Measurements from ENCODE around the gene SNRPB. TPM values are rescaled to one million over a fixed set of nuclear protein-coding genes. Genes with fewer than 3 reads are reported as not detected.
A peak's percentile ranks its signal among the peaks of the same experiment; 100 is the strongest.
"Not testable (repeated sequence)": the region's sequence is repeated elsewhere in the genome, so short reads cannot be mapped to it uniquely, and the experiment has no call there.

Gene SNRPB
- total RNA-seq, 6 experiments from 2014 or later, result 25.4 to 105 (median 48.1) TPM

- intact Hi-C loops (cut with DNase I), result no loop called here
- WGBS (ENCODE audit: insufficient coverage, low coverage, low lambda C conversion rate, missing lambda C conversion rate), result under 1% methylated on average over 32 of the region's 53 CpGs
Measured at GRCh38 chr20:2508631-2509467, 38.3 kb upstream of the SNRPB start, which contains the start of gene ZNF343. Gene ZNF343 (minus strand): TSS chr20:2508915. CDS start chr20:2493895, 15,020 bp downstream.

GRCh38 chr20:2507875-2508630, 37.5 kb upstream of the SNRPB start:
- 13% methylated on average over 13 of the region's 22 CpGs for WGBS (ENCODE audit: insufficient coverage, low coverage, low lambda C conversion rate, missing lambda C conversion rate)

More at GRCh38 chr20:2508631-2509467, 38.3 kb upstream of the SNRPB start, which contains the start of gene ZNF343:
- ATAC-seq (peak; percentile 98 to 99 (median 98)), DNase-seq (peak; percentile 78 to 86 (median 86))
- Histone ChIP-seq H3K27ac (peak within 1 kb of the TSS; percentile 64 to 92 (median 89)), H3K36me3 (no peaks in the 10 kb centered on the region), H3K4me1 (peaks cover 0 to 5% (median 0%) of the 10 kb centered on the region in 4 donors), H3K9me3 (no peaks in the 10 kb centered on the region), H3K27me3 (no peaks in the 10 kb centered on the region), H3K4me3 (peak within 1 kb of the TSS; percentile 70 to 87 (median 72))
- TF ChIP-seq CTCF (IDR thresholded peaks at IDR 0.05) (no peak), POLR2A (IDR thresholded peaks at IDR 0.05) (no peak)

GRCh38 chr20:2507464-2507863, 36.9 kb upstream of the SNRPB start:
- Histone ChIP-seq H3K27me3 (no peaks in the 10 kb centered on the region), H3K9me3 (no peaks in the 10 kb centered on the region), H3K4me3 (no peak overlapping the region), H3K36me3 (no peaks in the 10 kb centered on the region), H3K27ac (no peak overlapping the region), H3K4me1 (peaks cover 0 to 5% (median 0%) of the 10 kb centered on the region in 4 donors)
- intact Hi-C loops (cut with DNase I), result no loop called here
- DNase-seq (no peak), ATAC-seq (no peak)
- TF ChIP-seq POLR2A (IDR thresholded peaks at IDR 0.05) (no peak), CTCF (IDR thresholded peaks at IDR 0.05) (no peak)
- WGBS (ENCODE audit: insufficient coverage, low coverage, low lambda C conversion rate, missing lambda C conversion rate), result 84% methylated on average over 5 of the region's 5 CpGs

More at GRCh38 chr20:2507875-2508630, 37.5 kb upstream of the SNRPB start:
- H3K4me3 ChIP-seq, result peak overlapping the region; percentile 70 to 87 (median 72)
- peak in 1 of 3 donors; percentile 44 for DNase-seq
- TF ChIP-seq POLR2A (IDR thresholded peaks at IDR 0.05), result no peak
- no peak for TF ChIP-seq CTCF (IDR thresholded peaks at IDR 0.05)
- H3K36me3 ChIP-seq, result no peaks in the 10 kb centered on the region
- H3K27me3 ChIP-seq, result no peaks in the 10 kb centered on the region
- H3K4me1 ChIP-seq, result peaks cover 0 to 5% (median 0%) of the 10 kb centered on the region in 4 donors
- H3K27ac ChIP-seq, result peak overlapping the region; percentile 64 to 92 (median 89)
- peak; percentile 26 to 48 (median 26) for ATAC-seq
- intact Hi-C loops (cut with DNase I), result no loop called here
- H3K9me3 ChIP-seq, result no peaks in the 10 kb centered on the region

GRCh38 chr20:2506426-2506825, 35.8 kb upstream of the SNRPB start:
- H3K27me3 ChIP-seq; H3K4me1 ChIP-seq; DNase-seq; H3K27ac ChIP-seq; H3K9me3 ChIP-seq; ATAC-seq; intact Hi-C loops (cut with DNase I); H3K4me3 ChIP-seq; H3K36me3 ChIP-seq: not testable (repeated sequence)
- 100% methylated on average over 1 of the region's 5 CpGs for WGBS (ENCODE audit: insufficient coverage, low coverage, low lambda C conversion rate, missing lambda C conversion rate)

- H3K36me3 ChIP-seq; DNase-seq; H3K9me3 ChIP-seq; H3K4me1 ChIP-seq; H3K4me3 ChIP-seq; H3K27ac ChIP-seq; intact Hi-C loops (cut with DNase I); ATAC-seq; H3K27me3 ChIP-seq: not testable (repeated sequence)
- 68% methylated on average over 2 of the region's 2 CpGs for WGBS (ENCODE audit: insufficient coverage, low coverage, low lambda C conversion rate, missing lambda C conversion rate)
Measured at GRCh38 chr20:2504803-2505202, 34.2 kb upstream of the SNRPB start.

- H3K4me1 ChIP-seq; H3K27me3 ChIP-seq; H3K4me3 ChIP-seq; ATAC-seq; DNase-seq; H3K27ac ChIP-seq; H3K9me3 ChIP-seq; intact Hi-C loops (cut with DNase I): not testable (repeated sequence)
- peaks cover 0 to 17% (median 8%) of the 10 kb centered on the region in 4 donors for H3K36me3 ChIP-seq
- 95% methylated on average over 2 of the region's 2 CpGs for WGBS (ENCODE audit: insufficient coverage, low coverage, low lambda C conversion rate, missing lambda C conversion rate)
Measured at GRCh38 chr20:2502808-2503384, 32.3 kb upstream of the SNRPB start.

All from right lobe of liver (tissue), 6 donors.